ENCODE results near the gene ZSCAN18. TPM values are rescaled to one million over a fixed set of nuclear protein-coding genes. Genes with fewer than 3 reads are reported as not detected.

The ZSCAN18 gene
- total RNA-seq, 3 donors from 2014 or later (not counting 1 experiment from before 2014, with no cell fraction given), result 29.9 to 42.7 (median 35.9) TPM

GRCh38 chr19:58123354-58123753 lies 25.3 kb upstream of the ZSCAN18 start:
- Mint-ChIP-seq H3K4me3 (no peak overlapping the region), H3K27me3 (ENCODE audit: low read depth in 2 of 2) (no peaks in the 10 kb centered on the region), H3K36me3 (peaks cover 51% of the 10 kb centered on the region), H3K9me3 (peaks cover 20 to 32% of the 10 kb centered on the region in 2 donors), H3K4me1 (no peaks in the 10 kb centered on the region), H3K27ac (no peak overlapping the region)
- peaks cover 4% of the 10 kb centered on the region for H3K27me3 ChIP-seq (ENCODE audit: control insufficient read depth, insufficient read depth, low read length)
- no peak overlapping the region for H3K27ac ChIP-seq (ENCODE audit: low read length)
- TF ChIP-seq CTCF (IDR thresholded peaks at IDR 0.05), result no peak
- no peak overlapping the region for H3K4me3 ChIP-seq (ENCODE audit: low read length)
- peaks cover 94% of the 10 kb centered on the region for H3K9me3 ChIP-seq (ENCODE audit: control insufficient read depth, insufficient read depth, low read length)
- intact Hi-C loops (cut with micrococcal nuclease), result no loop called here
- ATAC-seq, result no peak
- no peaks in the 10 kb centered on the region for H3K4me1 ChIP-seq (ENCODE audit: control insufficient read depth, insufficient read depth, low read length)
- DNase-seq, result no peak
- peaks cover 2% of the 10 kb centered on the region for H3K36me3 ChIP-seq (ENCODE audit: control insufficient read depth, insufficient read depth, low read length)
- 56% methylated on average over 4 of the region's 5 CpGs for WGBS (ENCODE audit: insufficient coverage)

- no peak overlapping the region for H3K27ac Mint-ChIP-seq
- H3K4me3 ChIP-seq (ENCODE audit: low read length), result no peak overlapping the region
- H3K9me3 Mint-ChIP-seq, result peaks cover 15 to 35% of the 10 kb centered on the region in 2 donors
- H3K27ac ChIP-seq (ENCODE audit: low read length), result no peak overlapping the region
- H3K36me3 ChIP-seq (ENCODE audit: control insufficient read depth, insufficient read depth, low read length), result no peaks in the 10 kb centered on the region
- H3K27me3 ChIP-seq (ENCODE audit: control insufficient read depth, insufficient read depth, low read length), result peaks cover 4% of the 10 kb centered on the region
- TF ChIP-seq CTCF (IDR thresholded peaks at IDR 0.05), result no peak
- peaks cover 0 to 10% of the 10 kb centered on the region in 2 donors for H3K4me1 Mint-ChIP-seq
- DNase-seq, result no peak
- intact Hi-C loops (cut with micrococcal nuclease), result no loop called here
- WGBS (ENCODE audit: insufficient coverage), result 90% methylated on average over 5 of the region's 5 CpGs
- peaks cover 57% of the 10 kb centered on the region for H3K36me3 Mint-ChIP-seq
- peaks cover 82% of the 10 kb centered on the region for H3K9me3 ChIP-seq (ENCODE audit: control insufficient read depth, insufficient read depth, low read length)
- no peaks in the 10 kb centered on the region for H3K4me1 ChIP-seq (ENCODE audit: control insufficient read depth, insufficient read depth, low read length)
- no peak overlapping the region for H3K4me3 Mint-ChIP-seq
- no peak for ATAC-seq
- H3K27me3 Mint-ChIP-seq (ENCODE audit: low read depth in 2 of 2), result peaks cover 0 to 9% of the 10 kb centered on the region in 2 donors
Observed at GRCh38 chr19:58118979-58119733, 21.1 kb upstream of the ZSCAN18 start.

- no peak for DNase-seq
- Mint-ChIP-seq H3K27ac (no peak overlapping the region), H3K4me3 (peak overlapping the region; percentile 9), H3K4me1 (peaks cover 0 to 10% of the 10 kb centered on the region in 2 donors), H3K9me3 (peaks cover 13 to 30% of the 10 kb centered on the region in 2 donors), H3K36me3 (peaks cover 50% of the 10 kb centered on the region), H3K27me3 (ENCODE audit: low read depth in 2 of 2) (peaks cover 0 to 9% of the 10 kb centered on the region in 2 donors)
- Histone ChIP-seq H3K27ac (ENCODE audit: low read length) (no peak overlapping the region), H3K9me3 (ENCODE audit: control insufficient read depth, insufficient read depth, low read length) (peaks cover 79% of the 10 kb centered on the region), H3K4me3 (ENCODE audit: low read length) (no peak overlapping the region), H3K27me3 (ENCODE audit: control insufficient read depth, insufficient read depth, low read length) (peaks cover 4% of the 10 kb centered on the region), H3K4me1 (ENCODE audit: control insufficient read depth, insufficient read depth, low read length) (no peaks in the 10 kb centered on the region), H3K36me3 (ENCODE audit: control insufficient read depth, insufficient read depth, low read length) (no peaks in the 10 kb centered on the region)
- WGBS (ENCODE audit: insufficient coverage), result 17% methylated on average over 77 of the region's 77 CpGs
- intact Hi-C loops (cut with micrococcal nuclease), result no loop called here
- TF ChIP-seq CTCF (IDR thresholded peaks at IDR 0.05), result no peak
- ATAC-seq, result no peak
Observed at GRCh38 chr19:58117841-58118575, 20.0 kb upstream of the ZSCAN18 start.
